Coronary artery (tissue), 2 donors: Measurements from ENCODE around the gene CSRP2.
A peak's percentile ranks its signal among the peaks of the same experiment; 100 is the strongest.

Experiments used
- DNase-seq: peaks from one replicate; pipeline ENCODE4 v3.0.0-alpha.2; 2017; ENCODE audit warnings: low spot score
- H3K27ac ChIP-seq, 2 donors: fragments of 200-600 bp; sonication (generic); one replicate each; pipeline ENCODE4 v1.5.1; 2016 to 2019
- H3K4me3 ChIP-seq: fragments of 200-600 bp; sonication (generic); 2 replicates; pipeline ENCODE4 v1.5.1; 2016; ENCODE audit warnings: mild to moderate bottlenecking, moderate library complexity
- CTCF ChIP-seq: fragments of 200-600 bp; sonication (generic); IDR thresholded peaks from one replicate; pipeline ENCODE4 v1.5.1; 2019; ENCODE audit warnings: antibody characterized with exemption

The CSRP2 gene

GRCh38 chr12:76890151-76891143 lies 11.6 kb upstream of the CSRP2 start:
- Histone ChIP-seq H3K27ac (no peak overlapping the region), H3K4me3 (no peak overlapping the region)
- no peak for DNase-seq
- no peak for TF ChIP-seq CTCF

- Histone ChIP-seq H3K4me3 (no peak overlapping the region), H3K27ac (no peak overlapping the region)
- DNase-seq, result no peak
- no peak for TF ChIP-seq CTCF
Measured at GRCh38 chr12:76888775-76889174, 10.0 kb upstream of the CSRP2 start.

GRCh38 chr12:76883811-76884210 lies 5.0 kb upstream of the CSRP2 start:
- no peak for TF ChIP-seq CTCF
- Histone ChIP-seq H3K27ac (no peak overlapping the region), H3K4me3 (no peak overlapping the region)
- no peak for DNase-seq

GRCh38 chr12:76883151-76883550 lies 4.3 kb upstream of the CSRP2 start:
- no peak for TF ChIP-seq CTCF
- Histone ChIP-seq H3K27ac (no peak overlapping the region), H3K4me3 (no peak overlapping the region)
- DNase-seq, result no peak

- Histone ChIP-seq H3K27ac (no peak overlapping the region), H3K4me3 (no peak overlapping the region)
- no peak for TF ChIP-seq CTCF
- no peak for DNase-seq
Measured at GRCh38 chr12:76882367-76882766, 3.5 kb upstream of the CSRP2 start.

GRCh38 chr12:76881142-76881541 lies 2.3 kb upstream of the CSRP2 start:
- peak overlapping the region; percentile 48 to 92 for H3K27ac ChIP-seq
- no peak for TF ChIP-seq CTCF
- no peak for DNase-seq
- no peak overlapping the region for H3K4me3 ChIP-seq

GRCh38 chr12:76880519-76881023 lies 1.8 kb upstream of the CSRP2 start:
- DNase-seq, result no peak
- Histone ChIP-seq H3K27ac (peak overlapping the region; percentile 92 to 97), H3K4me3 (no peak overlapping the region)
- TF ChIP-seq CTCF, result no peak
